ENCODE data around the gene MT1B.

DNA sequence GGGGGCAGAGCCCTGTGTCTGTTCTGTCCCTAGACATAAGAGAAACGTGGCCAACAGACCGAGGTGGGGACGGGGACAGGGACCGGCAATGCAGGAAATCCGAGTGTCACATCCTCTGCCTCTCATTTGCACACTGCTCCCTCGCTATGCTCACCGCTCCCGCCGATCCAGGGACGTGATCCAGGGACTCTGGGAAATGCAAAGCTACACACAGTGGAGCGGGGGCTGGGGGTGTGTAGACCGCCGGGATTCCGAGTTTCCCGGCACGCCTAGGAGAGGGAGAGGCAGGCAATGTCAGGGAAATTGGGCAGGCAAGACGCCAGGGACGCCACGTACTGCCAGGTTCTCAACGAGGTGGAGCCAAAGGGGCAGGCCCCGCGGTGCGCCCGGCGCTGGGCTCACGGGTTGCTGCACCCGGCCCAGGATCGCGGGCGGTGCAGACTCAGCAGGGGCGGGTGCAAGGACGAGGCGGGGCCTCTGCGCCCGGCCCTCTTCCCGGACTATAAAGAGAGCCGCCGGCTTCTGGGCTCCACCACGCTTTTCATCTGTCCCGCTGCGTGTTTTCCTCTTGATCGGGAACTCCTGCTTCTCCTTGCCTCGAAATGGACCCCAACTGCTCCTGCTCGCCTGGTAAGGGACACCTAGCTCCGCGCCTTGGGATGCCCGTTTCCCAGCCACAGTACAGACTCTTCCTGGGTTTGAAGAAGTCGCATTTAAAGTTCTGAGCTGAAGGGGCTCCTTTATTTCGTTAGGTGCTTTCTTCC is 30.4 kb downstream of the MT1B start, which contains the start of gene MT1X:
- TF ChIP-seq, protein P1, sequence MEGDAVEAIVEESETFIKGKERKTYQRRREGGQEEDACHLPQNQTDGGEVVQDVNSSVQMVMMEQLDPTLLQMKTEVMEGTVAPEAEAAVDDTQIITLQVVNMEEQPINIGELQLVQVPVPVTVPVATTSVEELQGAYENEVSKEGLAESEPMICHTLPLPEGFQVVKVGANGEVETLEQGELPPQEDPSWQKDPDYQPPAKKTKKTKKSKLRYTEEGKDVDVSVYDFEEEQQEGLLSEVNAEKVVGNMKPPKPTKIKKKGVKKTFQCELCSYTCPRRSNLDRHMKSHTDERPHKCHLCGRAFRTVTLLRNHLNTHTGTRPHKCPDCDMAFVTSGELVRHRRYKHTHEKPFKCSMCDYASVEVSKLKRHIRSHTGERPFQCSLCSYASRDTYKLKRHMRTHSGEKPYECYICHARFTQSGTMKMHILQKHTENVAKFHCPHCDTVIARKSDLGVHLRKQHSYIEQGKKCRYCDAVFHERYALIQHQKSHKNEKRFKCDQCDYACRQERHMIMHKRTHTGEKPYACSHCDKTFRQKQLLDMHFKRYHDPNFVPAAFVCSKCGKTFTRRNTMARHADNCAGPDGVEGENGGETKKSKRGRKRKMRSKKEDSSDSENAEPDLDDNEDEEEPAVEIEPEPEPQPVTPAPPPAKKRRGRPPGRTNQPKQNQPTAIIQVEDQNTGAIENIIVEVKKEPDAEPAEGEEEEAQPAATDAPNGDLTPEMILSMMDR (IDR thresholded peaks at IDR 0.05; ENCODE audit: low read depth, low read length), result no peak
- TF ChIP-seq POLR2A (IDR thresholded peaks at IDR 0.05; ENCODE audit: extremely low read depth, insufficient read length) (peak; percentile 76), MYC (IDR thresholded peaks at IDR 0.05; ENCODE audit: low read depth, low read length) (no peak)
- TF ChIP-seq, protein P2, sequence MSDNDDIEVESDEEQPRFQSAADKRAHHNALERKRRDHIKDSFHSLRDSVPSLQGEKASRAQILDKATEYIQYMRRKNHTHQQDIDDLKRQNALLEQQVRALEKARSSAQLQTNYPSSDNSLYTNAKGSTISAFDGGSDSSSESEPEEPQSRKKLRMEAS (IDR thresholded peaks at IDR 0.05; ENCODE audit: low read depth, low read length), result peak; percentile 2; the same call in 1 of the 2 replicates

Measured in NB4 (cell line).